Left ventricle myocardium inferior (tissue), 1 donor: ENCODE measurements around the gene DLG2. TPM values are rescaled to one million over a fixed set of nuclear protein-coding genes. Genes with fewer than 3 reads are reported as not detected.

Experiments
- DNase-seq: peaks from one replicate; pipeline ENCODE4 v3.0.0-alpha.2; 2020
- H3K27ac ChIP-seq: fragments of 200-600 bp; replicated peaks from 2 replicates; pipeline ENCODE4 v1.8.0; 2021
- H3K27me3 ChIP-seq: fragments of 200-600 bp; 2 replicates; pipeline ENCODE4 v1.8.0; 2021; ENCODE audit warnings: low read depth
- H3K36me3 ChIP-seq: fragments of 200-600 bp; 2 replicates; pipeline ENCODE4 v1.8.0; 2021
- H3K4me1 ChIP-seq: fragments of 200-600 bp; 2 replicates; pipeline ENCODE4 v1.8.0; 2021
- H3K4me3 ChIP-seq: fragments of 200-600 bp; 2 replicates; pipeline ENCODE4 v1.8.0; 2021; ENCODE audit warnings: mild to moderate bottlenecking, moderate library complexity
- H3K9me3 ChIP-seq: fragments of 200-600 bp; replicated peaks from 2 replicates; pipeline ENCODE4 v1.8.0; 2021
- CTCF ChIP-seq: fragments of 200-600 bp; IDR thresholded peaks from 2 replicates; pipeline ENCODE4 v1.8.0; 2021; ENCODE audit warnings: antibody characterized with exemption, mild to moderate bottlenecking, borderline replicate concordance
- intact Hi-C: fragments of 100-400 bp; cut with micrococcal nuclease; formaldehyde crosslinking; loops from one replicate; pipeline ENCODE4 v1.11.0; 2022
- total RNA-seq: library from RNA; stranded (reverse); fragmentation: NEBNext Ultra II Directional; extraction: Animal tissue kit (Norgen Biotek cat#: 25700); gene quantifications from one replicate; pipeline ENCODE4 v1.2.1, GENCODE V29; 2021
- donor health status: DM: no; HTN: yes; CAD: no; lungs with severe emphysema.

DLG2 gene
- total RNA-seq, 1 donor from 2014 or later = 6.5 TPM

- DNase-seq = no peak
- Histone ChIP-seq H3K27me3 (no peaks in the 10 kb centered on the region), H3K27ac (no peak overlapping the region), H3K4me1 (no peaks in the 10 kb centered on the region), H3K36me3 (no peaks in the 10 kb centered on the region), H3K9me3 (no peaks in the 10 kb centered on the region), H3K4me3 (no peak overlapping the region)
- TF ChIP-seq CTCF = no peak
- intact Hi-C loops = no loop called here
These were observed 1281.5 kb downstream of the DLG2 start for GRCh38 chr11:84345597-84345996.

GRCh38 chr11:84345027-84345426 is 1282.1 kb downstream of the DLG2 start:
- Histone ChIP-seq H3K27ac (no peak overlapping the region), H3K4me3 (no peak overlapping the region), H3K9me3 (no peaks in the 10 kb centered on the region), H3K4me1 (no peaks in the 10 kb centered on the region), H3K36me3 (no peaks in the 10 kb centered on the region), H3K27me3 (no peaks in the 10 kb centered on the region)
- DNase-seq = no peak
- intact Hi-C loops = no loop called here
- no peak for TF ChIP-seq CTCF

- H3K27me3 ChIP-seq = no peaks in the 10 kb centered on the region
- H3K4me1 ChIP-seq = no peaks in the 10 kb centered on the region
- no peak overlapping the region for H3K27ac ChIP-seq
- intact Hi-C loops = no loop called here
- no peak for DNase-seq
- no peak for TF ChIP-seq CTCF
- no peak overlapping the region for H3K4me3 ChIP-seq
- H3K36me3 ChIP-seq = no peaks in the 10 kb centered on the region
- no peaks in the 10 kb centered on the region for H3K9me3 ChIP-seq
These were observed 1287.3 kb downstream of the DLG2 start for GRCh38 chr11:84339796-84340195.

GRCh38 chr11:84333221-84333620 is 1293.9 kb downstream of the DLG2 start:
- no peaks in the 10 kb centered on the region for H3K4me1 ChIP-seq
- no peak for TF ChIP-seq CTCF
- intact Hi-C loops = no loop called here
- H3K27ac ChIP-seq = no peak overlapping the region
- no peaks in the 10 kb centered on the region for H3K36me3 ChIP-seq
- H3K9me3 ChIP-seq = no peaks in the 10 kb centered on the region
- no peaks in the 10 kb centered on the region for H3K27me3 ChIP-seq
- DNase-seq = no peak
- no peak overlapping the region for H3K4me3 ChIP-seq

GRCh38 chr11:84322211-84322610 is 1304.9 kb downstream of the DLG2 start:
- no peaks in the 10 kb centered on the region for H3K27me3 ChIP-seq
- TF ChIP-seq CTCF = no peak
- H3K36me3 ChIP-seq = no peaks in the 10 kb centered on the region
- intact Hi-C loops = no loop called here
- no peaks in the 10 kb centered on the region for H3K4me1 ChIP-seq
- no peak overlapping the region for H3K27ac ChIP-seq
- H3K4me3 ChIP-seq = no peak overlapping the region
- no peak for DNase-seq
- peaks cover 7% of the 10 kb centered on the region for H3K9me3 ChIP-seq

- H3K36me3 ChIP-seq = no peaks in the 10 kb centered on the region
- H3K4me1 ChIP-seq = no peaks in the 10 kb centered on the region
- TF ChIP-seq CTCF = no peak
- no peak overlapping the region for H3K4me3 ChIP-seq
- H3K27ac ChIP-seq = no peak overlapping the region
- intact Hi-C loops = no loop called here
- H3K27me3 ChIP-seq = no peaks in the 10 kb centered on the region
- H3K9me3 ChIP-seq = peaks cover 7% of the 10 kb centered on the region
- DNase-seq = no peak
These were observed 1307.3 kb downstream of the DLG2 start for GRCh38 chr11:84319863-84320262.
